ENCODE results near the gene DUSP3. TPM values are rescaled to one million over a fixed set of nuclear protein-coding genes. Genes with fewer than 3 reads are reported as not detected.

Gene DUSP3
- total RNA-seq, 1 experiment from 2014 or later, result 50.7 TPM

DNA sequence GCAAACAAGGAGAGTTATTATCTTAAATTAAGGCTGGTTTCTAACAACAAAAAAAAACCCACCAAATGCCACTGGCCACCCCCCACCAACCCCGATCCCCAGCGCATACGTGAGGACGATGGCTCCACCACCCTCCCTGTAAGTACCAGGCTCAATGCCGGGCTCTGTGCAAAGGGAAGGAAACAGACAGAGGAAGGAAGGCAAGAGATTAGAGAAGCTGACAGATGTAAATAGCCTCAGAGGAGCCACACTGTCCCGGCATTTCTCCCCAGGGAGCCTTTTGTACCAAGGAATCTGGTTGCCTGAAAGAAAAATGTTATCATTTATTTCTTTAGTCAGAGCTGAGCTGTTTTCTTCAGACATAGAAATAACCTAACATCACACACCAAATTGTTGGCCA, 33.2 kb downstream of the DUSP3 start:
- no peaks in the 10 kb centered on the region for H3K9me3 ChIP-seq (ENCODE audit: low read length)
- no peak overlapping the region for H3K27ac ChIP-seq (ENCODE audit: low read length)
- H3K79me2 ChIP-seq (ENCODE audit: low read length), result no peaks in the 10 kb centered on the region
- H3F3A ChIP-seq (ENCODE audit: low read length, unreplicated experiment), result no peaks in the 10 kb centered on the region
- H3K4me3 ChIP-seq (ENCODE audit: low read length), result no peak overlapping the region
- ChIA-PET CTCF (no interaction called here), POLR2A (ENCODE audit: unreplicated experiment) (interaction anchor here (0.6 kb wide), 1 partner anchor 1139 kb away, joined by 3 read pairs; no protein-coding TSS in a partner anchor)
- no TSS peak for BruUV-seq (replicated peaks)
- H3K9ac ChIP-seq (ENCODE audit: low read length), result no peak overlapping the region
- DNase-seq, result no peak
- H3K4me1 ChIP-seq (ENCODE audit: insufficient read depth, low read length), result peaks cover 22% of the 10 kb centered on the region
- H3K9me2 ChIP-seq (replicated peaks; ENCODE audit: low read length), result no peaks in the 10 kb centered on the region
- no peak for ATAC-seq
- no peaks in the 10 kb centered on the region for H4K20me1 ChIP-seq (ENCODE audit: low read length)
- no peak overlapping the region for H3K4me2 ChIP-seq (ENCODE audit: low read length)
- no peak overlapping the region for H2AFZ ChIP-seq (ENCODE audit: low read length)
- intact Hi-C loops (cut with micrococcal nuclease), result no loop called here
- TF ChIP-seq EZH2 (IDR thresholded peaks at IDR 0.05; ENCODE audit: low read length, unreplicated experiment) (no peak), EZH2phosphoT487 (IDR thresholded peaks at IDR 0.05; ENCODE audit: borderline replicate concordance, low read length) (no peak)
- TF ChIP-seq, protein P1, sequence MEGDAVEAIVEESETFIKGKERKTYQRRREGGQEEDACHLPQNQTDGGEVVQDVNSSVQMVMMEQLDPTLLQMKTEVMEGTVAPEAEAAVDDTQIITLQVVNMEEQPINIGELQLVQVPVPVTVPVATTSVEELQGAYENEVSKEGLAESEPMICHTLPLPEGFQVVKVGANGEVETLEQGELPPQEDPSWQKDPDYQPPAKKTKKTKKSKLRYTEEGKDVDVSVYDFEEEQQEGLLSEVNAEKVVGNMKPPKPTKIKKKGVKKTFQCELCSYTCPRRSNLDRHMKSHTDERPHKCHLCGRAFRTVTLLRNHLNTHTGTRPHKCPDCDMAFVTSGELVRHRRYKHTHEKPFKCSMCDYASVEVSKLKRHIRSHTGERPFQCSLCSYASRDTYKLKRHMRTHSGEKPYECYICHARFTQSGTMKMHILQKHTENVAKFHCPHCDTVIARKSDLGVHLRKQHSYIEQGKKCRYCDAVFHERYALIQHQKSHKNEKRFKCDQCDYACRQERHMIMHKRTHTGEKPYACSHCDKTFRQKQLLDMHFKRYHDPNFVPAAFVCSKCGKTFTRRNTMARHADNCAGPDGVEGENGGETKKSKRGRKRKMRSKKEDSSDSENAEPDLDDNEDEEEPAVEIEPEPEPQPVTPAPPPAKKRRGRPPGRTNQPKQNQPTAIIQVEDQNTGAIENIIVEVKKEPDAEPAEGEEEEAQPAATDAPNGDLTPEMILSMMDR (conservative IDR thresholded peaks at IDR 0.05; ENCODE audit: low read depth, low read length), result no peak
- H3K36me3 ChIP-seq (ENCODE audit: low read depth, low read length), result no peaks in the 10 kb centered on the region
- H3K27me3 ChIP-seq (ENCODE audit: low read length), result no peaks in the 10 kb centered on the region

DNA sequence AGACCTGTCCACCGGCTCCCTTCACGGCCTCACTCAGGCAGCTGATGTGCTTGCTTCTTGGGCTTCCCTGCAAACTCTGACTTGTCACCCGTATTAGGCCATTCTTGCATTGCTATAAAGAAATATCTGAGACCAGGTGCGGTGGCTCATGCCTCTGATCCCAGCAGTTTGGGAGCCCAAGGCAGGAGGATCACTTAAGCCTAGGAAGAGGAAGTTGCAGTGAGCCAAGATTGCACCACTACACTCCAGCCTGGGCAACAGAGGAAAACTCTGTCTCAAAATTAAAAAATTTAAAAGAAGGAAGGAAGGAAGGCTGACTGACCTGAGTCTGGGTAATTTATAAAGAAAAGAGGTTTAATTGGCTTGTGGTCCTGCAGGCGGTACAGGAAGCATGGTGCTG, 37.1 kb downstream of the DUSP3 start:
- Histone ChIP-seq H3K9me3 (ENCODE audit: low read length) (no peaks in the 10 kb centered on the region), H3K27ac (ENCODE audit: low read length) (no peak overlapping the region), H3K27me3 (ENCODE audit: low read length) (no peaks in the 10 kb centered on the region), H3K36me3 (ENCODE audit: low read depth, low read length) (no peaks in the 10 kb centered on the region), H3K9ac (ENCODE audit: low read length) (no peak overlapping the region), H3K4me3 (ENCODE audit: low read length) (no peak overlapping the region), H3F3A (ENCODE audit: low read length, unreplicated experiment) (no peaks in the 10 kb centered on the region), H3K4me1 (ENCODE audit: insufficient read depth, low read length) (peaks cover 15% of the 10 kb centered on the region), H3K9me2 (replicated peaks; ENCODE audit: low read length) (no peaks in the 10 kb centered on the region), H3K79me2 (ENCODE audit: low read length) (no peaks in the 10 kb centered on the region), H3K4me2 (ENCODE audit: low read length) (no peak overlapping the region), H2AFZ (ENCODE audit: low read length) (no peak overlapping the region), H4K20me1 (ENCODE audit: low read length) (no peaks in the 10 kb centered on the region)
- no peak for DNase-seq
- ATAC-seq, result no peak
- intact Hi-C loops (cut with micrococcal nuclease), result no loop called here
- CTCF ChIA-PET, result no interaction called here
- BruUV-seq (replicated peaks), result no TSS peak
- POLR2A ChIA-PET (ENCODE audit: unreplicated experiment), result no interaction called here
- TF ChIP-seq EZH2 (IDR thresholded peaks at IDR 0.05; ENCODE audit: low read length, unreplicated experiment), result no peak
- TF ChIP-seq, protein P1 (conservative IDR thresholded peaks at IDR 0.05; ENCODE audit: low read depth, low read length), result no peak
- no peak for TF ChIP-seq EZH2phosphoT487 (IDR thresholded peaks at IDR 0.05; ENCODE audit: borderline replicate concordance, low read length)

DNA sequence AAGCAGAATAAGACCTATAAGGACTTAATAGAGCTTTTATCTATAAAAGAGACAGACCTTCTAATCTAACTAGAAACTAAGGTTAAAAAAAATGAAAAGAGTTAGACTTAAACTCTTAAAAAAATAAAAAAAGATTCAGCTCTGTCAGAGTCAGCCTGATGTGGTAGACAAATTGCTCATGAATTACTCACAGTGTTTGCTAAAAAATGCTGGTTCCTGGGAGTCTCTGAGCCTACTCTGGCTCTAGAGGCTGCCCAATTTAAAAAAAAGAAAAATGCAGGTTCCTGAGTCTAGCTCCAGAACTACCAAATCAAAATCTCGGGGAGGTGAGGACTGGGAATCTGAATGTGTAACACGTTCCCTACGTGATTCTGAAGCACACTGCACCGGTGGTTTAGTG, 38.2 kb downstream of the DUSP3 start:
- BruUV-seq (replicated peaks), result no TSS peak
- peak; percentile 62 for DNase-seq
- TF ChIP-seq, protein P1 (conservative IDR thresholded peaks at IDR 0.05; ENCODE audit: low read depth, low read length), result no peak
- no peak for TF ChIP-seq EZH2 (IDR thresholded peaks at IDR 0.05; ENCODE audit: low read length, unreplicated experiment)
- no peak for TF ChIP-seq EZH2phosphoT487 (IDR thresholded peaks at IDR 0.05; ENCODE audit: borderline replicate concordance, low read length)
- H2AFZ ChIP-seq (ENCODE audit: low read length), result peak overlapping the region; percentile 20; the same call in 1 of the 2 replicates
- ATAC-seq, result peak; percentile 86
- no peak overlapping the region for H3K4me3 ChIP-seq (ENCODE audit: low read length)
- no peaks in the 10 kb centered on the region for H3K27me3 ChIP-seq (ENCODE audit: low read length)
- no peaks in the 10 kb centered on the region for H3K9me3 ChIP-seq (ENCODE audit: low read length)
- H3K9ac ChIP-seq (ENCODE audit: low read length), result no peak overlapping the region
- peak overlapping the region; percentile 12; the same call in 1 of the 2 replicates for H3K4me2 ChIP-seq (ENCODE audit: low read length)
- ChIA-PET POLR2A (ENCODE audit: unreplicated experiment) (no interaction called here), CTCF (interaction anchor here (0.6 to 0.9 kb wide), 2 partner anchors 41 to 47 kb away, joined by 5 to 9 read pairs; no protein-coding TSS in a partner anchor)
- H3F3A ChIP-seq (ENCODE audit: low read length, unreplicated experiment), result no peaks in the 10 kb centered on the region
- H3K4me1 ChIP-seq (ENCODE audit: insufficient read depth, low read length), result peaks cover 15% of the 10 kb centered on the region
- no peaks in the 10 kb centered on the region for H4K20me1 ChIP-seq (ENCODE audit: low read length)
- H3K9me2 ChIP-seq (replicated peaks; ENCODE audit: low read length), result no peaks in the 10 kb centered on the region
- intact Hi-C loops (cut with micrococcal nuclease), result no loop called here
- no peaks in the 10 kb centered on the region for H3K79me2 ChIP-seq (ENCODE audit: low read length)
- H3K27ac ChIP-seq (ENCODE audit: low read length), result no peak overlapping the region
- H3K36me3 ChIP-seq (ENCODE audit: low read depth, low read length), result no peaks in the 10 kb centered on the region

All from PC-3 (cell line).